GM18520 (cell line): ENCODE measurements around the gene CTSO.
"Not testable (repeated sequence)": the region's sequence is repeated elsewhere in the genome, so short reads cannot be mapped to it uniquely, and the experiment has no call there.

Experiments used
- ATAC-seq: cut with Tn5 transposase; IDR thresholded peaks from one replicate; pipeline ENCODE4 v1.9.1; 2021; ENCODE audit not compliant: unreplicated experiment

Gene CTSO

DNA sequence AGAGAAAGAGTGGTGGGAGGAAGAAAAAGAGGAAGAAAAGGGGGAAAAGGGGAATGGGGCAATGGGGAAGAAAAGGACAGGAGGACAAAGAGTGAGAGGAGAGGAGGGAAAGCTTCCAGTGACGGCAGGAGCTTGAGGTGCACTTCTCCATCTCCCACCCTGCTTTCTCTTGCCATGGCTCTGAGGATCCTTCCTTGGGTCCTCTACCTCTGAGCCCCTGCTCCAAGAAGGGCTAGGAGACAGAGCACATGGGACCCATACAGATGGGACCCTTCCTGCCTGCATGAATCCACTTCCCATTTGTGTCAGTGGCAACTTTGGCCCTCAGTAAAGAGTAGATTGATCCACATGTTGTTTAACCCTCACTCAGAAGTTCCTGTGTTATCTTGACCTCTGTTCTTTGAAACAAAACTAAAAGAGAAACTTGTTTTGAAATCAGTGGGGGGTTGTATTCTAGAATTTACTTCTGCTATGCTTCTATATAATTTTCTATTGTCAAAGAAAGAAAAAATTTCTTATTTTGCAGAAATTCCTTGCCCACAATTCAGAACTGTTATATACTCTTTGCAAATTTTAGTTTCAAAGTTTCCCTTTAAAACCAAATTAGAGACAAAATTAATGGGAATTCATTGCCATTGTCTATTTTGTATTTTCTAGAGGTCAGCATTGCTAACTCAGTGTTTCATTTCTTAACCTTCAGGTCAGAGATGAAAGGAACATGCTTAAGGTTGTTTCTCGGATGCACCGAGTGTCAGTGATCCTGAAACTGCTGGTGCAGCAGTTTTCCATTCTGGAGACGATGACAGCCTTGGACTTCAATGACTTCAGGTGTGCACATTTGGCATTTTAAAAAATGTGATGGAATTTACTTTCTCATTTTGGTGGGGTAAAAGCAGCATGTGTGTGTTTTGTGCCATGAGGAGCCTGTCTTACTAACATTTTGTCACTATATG, 45.2 kb downstream of the CTSO start:
- no peak for ATAC-seq

- no peak for ATAC-seq
These were observed 46.1 kb downstream of the CTSO start for GRCh38 chr4:155907556-155907955.

DNA sequence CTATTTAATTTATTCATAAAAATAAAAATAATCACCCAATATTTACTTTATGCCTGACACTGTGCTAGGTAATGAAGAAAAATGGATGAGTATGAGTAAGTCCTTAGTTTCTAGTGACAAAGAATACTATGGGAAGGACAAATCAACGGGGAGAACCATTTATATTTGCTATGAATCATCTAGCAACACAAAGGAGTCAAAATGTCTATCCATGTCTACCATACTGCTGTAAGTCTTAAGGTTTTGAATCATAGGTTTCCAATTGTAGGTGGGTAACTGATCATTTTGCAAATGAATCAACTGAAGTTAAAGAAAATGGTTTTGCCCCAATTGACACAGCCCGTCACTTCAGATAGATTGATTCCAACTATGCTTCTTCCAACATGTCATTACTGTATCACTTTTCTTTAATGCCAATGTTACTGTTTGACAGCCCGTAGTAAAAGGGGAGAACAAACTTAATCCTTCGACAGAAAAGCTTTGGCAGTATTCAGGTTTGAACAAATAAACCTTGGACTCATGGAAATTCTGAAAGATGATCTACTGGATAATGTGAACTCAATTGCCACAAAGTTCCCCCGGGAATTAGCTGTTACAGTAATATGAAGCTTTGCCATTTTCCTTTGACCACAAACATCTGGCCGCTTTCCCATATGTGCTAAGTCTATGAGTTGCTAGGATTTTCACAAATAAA, 47.0 kb downstream of the CTSO start:
- ATAC-seq: no peak

- ATAC-seq: no peak
These were observed 49.3 kb downstream of the CTSO start for GRCh38 chr4:155904331-155904730.

DNA sequence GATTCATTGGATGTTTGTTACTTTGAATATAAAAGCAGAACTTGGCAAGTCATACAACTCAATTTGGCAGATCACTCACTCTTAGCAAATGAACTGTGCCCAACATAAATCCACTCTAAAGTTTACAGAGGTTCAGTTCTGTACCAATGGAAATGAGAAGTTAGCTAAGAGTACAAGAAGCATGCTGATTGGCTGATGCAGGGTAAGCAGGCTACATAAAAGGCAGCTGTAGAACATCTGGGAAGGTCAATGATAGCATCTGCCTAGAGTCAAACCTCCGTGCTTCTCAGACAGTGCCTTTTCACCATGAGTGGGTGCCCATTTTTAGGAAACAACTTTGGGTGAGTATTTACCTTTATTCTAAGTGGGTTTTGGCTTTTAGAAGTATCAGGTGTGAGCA, 50.2 kb downstream of the CTSO start, which contains the start of gene TDO2:
Gene TDO2, plus strand, starts transcription at position 244 of the 400 bp plus-strand sequence. Its CDS starts 63 bp downstream, at position 307.
- ATAC-seq: no peak

DNA sequence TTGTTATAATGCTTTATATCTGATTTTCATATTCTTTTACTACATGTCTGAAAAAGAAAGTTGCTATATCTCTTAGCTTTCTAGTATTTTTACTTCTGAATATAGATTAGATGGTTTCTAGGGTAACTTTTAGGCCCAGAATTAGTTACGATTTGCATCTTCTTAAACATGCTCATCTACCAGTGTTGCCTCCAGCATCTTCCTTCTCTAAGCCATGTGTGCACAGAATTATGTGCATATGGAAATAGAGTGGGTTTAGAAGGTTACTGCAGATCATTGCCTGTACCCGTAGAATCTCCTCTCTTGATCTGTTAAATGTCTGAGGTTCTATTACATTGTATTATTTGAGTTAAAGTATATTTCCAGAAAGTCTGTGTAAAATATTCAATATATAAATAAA, 52.7 kb downstream of the CTSO start:
- ATAC-seq: peak; percentile 20

- ATAC-seq: peak; percentile 43
These were observed 53.3 kb downstream of the CTSO start for GRCh38 chr4:155900381-155900780.

DNA sequence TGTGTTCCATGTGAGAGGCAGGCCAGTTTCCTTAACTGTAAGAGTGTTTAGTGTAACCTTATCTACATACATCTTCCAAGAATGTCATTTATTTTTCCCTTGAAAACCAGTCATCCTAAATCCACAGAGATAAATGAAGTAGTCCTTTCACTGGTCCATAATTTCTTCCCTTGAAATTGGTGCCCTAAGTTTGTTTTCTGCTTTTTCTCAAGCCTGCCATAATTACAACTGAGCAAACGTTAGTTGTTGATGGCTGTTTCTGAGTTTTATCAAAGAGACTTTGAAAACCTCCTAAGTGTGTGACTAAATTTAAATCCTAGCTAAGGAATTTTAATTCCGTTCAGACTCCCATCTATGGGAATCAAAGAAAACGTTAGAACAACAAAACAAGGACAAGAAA, 53.8 kb downstream of the CTSO start:
- ATAC-seq: no peak

- ATAC-seq: not testable (repeated sequence)
These were observed 55.3 kb downstream of the CTSO start for GRCh38 chr4:155898371-155898770.

DNA sequence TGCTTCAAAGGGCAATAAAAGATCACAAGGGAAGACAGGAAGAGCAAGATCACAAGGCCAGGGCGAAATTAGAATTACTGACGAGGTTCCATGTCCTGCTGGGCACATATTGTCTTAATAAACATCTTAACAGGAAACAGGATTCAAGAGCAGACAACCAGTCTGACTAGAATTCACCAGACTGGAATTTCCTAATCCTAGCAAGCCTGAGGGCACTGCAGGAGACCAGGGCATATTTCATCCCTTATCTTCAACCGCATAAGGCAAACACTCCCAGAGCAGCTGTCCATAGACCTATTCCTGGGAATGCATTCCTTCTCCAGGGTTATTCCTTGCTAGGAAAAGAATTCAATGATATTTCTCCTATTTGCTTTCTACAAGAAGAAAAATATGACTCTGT, 62.6 kb downstream of the CTSO start:
- no peak for ATAC-seq

GRCh38 chr4:155889946-155890345, 63.7 kb downstream of the CTSO start:
- no peak for ATAC-seq

DNA sequence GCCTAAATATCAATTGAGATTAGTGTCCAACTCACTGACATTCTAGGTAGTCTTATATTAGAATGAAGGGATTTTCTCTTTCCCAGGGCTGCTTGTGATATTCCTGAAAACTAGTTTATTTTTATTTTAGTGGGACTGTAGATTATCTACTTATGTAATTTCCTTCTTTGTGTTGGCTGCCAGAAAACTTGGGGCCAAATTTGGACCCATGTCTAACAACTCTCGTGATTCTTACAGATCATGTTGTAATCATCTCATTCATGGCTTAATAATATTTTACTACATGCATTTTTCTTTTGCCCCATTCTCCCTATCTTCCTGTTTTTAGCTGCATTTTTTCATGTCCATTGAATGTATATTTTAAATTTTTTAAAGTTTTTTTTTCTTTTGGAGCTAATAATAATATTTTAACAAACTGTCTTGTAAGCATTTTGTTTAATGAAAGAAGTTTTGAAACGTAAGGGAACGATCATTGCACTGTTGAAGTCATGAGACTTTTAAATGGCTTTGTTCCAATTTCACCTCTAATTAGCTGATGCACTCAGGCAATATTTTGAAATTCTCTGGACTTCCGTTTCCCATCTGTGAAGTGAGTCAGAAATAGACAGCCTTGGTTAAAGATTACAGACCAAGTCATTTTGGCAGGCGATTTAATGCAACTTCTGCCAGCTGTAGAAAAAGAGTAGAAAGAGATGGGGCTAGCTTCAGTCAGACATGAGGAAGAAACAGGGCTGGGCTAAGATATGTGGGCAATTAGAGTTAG, 64.5 kb downstream of the CTSO start:
- peak; percentile 81 for ATAC-seq

DNA sequence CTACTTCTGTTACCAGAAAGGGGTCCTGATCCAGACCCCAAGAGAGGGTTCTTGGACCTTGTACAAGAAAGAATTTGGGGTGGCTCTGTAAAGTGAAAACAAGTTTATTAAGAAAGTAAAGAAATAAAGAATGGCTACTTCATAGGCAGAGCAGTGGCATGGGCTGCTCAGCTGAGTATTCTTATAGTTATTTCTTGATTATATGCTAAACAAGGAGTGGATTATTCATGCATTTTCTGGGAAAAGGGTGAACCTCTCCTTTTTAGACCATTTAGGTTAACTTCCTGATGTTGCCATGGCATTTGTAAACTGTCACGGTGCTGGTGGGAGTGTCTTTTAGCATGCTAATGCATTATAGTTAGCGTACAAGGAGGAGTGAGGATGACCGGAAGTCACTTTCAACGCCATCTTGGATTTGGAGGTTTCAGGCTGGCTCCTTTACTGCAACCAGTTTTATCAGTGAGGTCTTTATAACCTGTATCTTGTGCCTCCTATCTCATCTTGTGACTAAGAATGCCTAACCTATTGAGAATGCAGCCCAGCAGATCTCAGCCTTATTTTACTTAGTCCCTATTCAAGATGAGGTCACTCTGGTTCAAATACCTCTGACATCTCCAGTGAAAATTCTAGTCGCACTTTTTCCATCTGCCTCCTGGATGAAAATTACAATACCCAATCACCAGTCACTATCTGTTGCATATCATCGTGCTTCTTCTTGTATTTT, 65.7 kb downstream of the CTSO start:
- no peak for ATAC-seq

GRCh38 chr4:155887045-155887444, 66.6 kb downstream of the CTSO start:
- ATAC-seq: no peak

GRCh38 chr4:155885666-155886065, 68.0 kb downstream of the CTSO start:
- no peak for ATAC-seq

DNA sequence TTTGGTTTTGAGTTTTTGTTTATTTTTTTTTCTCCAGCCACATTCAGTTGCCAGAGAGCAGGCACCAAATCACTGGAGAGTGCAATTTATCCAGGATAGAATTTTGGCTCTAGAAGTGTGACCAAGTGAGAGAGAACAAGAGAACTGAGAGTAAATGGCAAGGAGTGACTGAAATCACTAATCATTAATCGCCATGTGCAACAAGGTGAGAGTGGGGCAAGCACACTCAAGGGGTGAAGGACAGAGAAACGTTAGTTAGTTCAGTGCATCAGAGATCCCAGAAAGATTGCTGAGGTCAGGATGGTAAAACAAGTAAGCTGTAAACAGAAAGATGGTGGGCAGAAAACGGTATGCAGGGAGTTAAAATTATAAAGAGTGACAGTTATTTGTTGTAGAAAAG, 69.8 kb downstream of the CTSO start:
- no peak for ATAC-seq

- no peak for ATAC-seq
These were observed 72.1 kb downstream of the CTSO start for GRCh38 chr4:155881555-155881954.

DNA sequence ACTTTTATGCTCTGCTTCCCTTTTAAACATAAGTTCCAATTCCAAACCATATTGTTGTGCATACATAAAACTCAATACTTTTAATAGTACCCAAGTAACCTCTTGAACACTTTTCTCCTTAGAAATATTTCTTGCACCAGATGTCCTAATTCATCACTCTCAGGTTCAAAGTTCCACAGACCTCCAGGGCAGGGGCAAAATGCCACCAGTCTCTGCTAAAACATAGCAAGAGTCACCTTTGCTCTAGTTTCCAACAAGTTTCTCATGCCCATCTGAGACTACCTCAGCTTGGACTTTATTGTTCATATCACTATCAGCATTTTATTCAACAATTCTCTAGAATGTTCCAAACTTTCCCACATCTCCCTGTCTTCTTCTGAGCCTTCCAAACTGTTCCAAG, 73.9 kb downstream of the CTSO start:
- no peak for ATAC-seq

- peak; percentile 75 for ATAC-seq
These were observed 75.1 kb downstream of the CTSO start for GRCh38 chr4:155878611-155879010.

GRCh38 chr4:155877971-155878370, 75.7 kb downstream of the CTSO start:
- ATAC-seq: no peak

DNA sequence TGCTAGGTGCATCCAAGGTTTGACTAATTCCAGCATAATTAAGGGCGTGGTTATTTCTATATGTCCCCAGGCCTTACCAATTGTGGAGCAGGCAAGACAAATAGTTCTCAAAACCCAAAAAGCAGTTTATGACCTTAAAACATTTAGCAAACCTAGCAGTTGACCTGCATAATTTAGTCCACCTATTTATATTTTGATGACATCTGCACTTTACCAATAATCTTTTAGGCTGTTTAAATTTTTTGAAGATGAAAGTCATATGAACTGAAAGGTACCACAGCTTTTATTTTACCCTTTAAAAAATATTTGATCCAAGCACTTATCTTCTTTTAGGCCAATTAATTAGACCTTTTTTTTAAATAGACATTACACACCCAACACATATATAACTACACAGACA, 77.8 kb downstream of the CTSO start:
- ATAC-seq: no peak
